ENCODE results near the gene DCUN1D2.
"Not testable (repeated sequence)": the region's sequence is repeated elsewhere in the genome, so short reads cannot be mapped to it uniquely, and the experiment has no call there.

Gene DCUN1D2

GRCh38 chr13:113445791-113446487 is 44.6 kb downstream of the DCUN1D2 start:
- DNase-seq (ENCODE audit: low read depth): no peak

- no peak for DNase-seq (ENCODE audit: low read depth)
Measured at GRCh38 chr13:113443991-113444390, 46.5 kb downstream of the DCUN1D2 start.

GRCh38 chr13:113442985-113443362 is 47.5 kb downstream of the DCUN1D2 start:
- no peak for DNase-seq (ENCODE audit: low read depth)

GRCh38 chr13:113442354-113442984 is 48.0 kb downstream of the DCUN1D2 start:
- DNase-seq (ENCODE audit: low read depth): no peak

- DNase-seq (ENCODE audit: low read depth): no peak
Measured at GRCh38 chr13:113441661-113442060, 48.9 kb downstream of the DCUN1D2 start.

GRCh38 chr13:113437408-113438010 is 53.0 kb downstream of the DCUN1D2 start:
- DNase-seq (ENCODE audit: low read depth): no peak

GRCh38 chr13:113436866-113437265 is 53.6 kb downstream of the DCUN1D2 start:
- not testable (repeated sequence) for DNase-seq (ENCODE audit: low read depth)

GRCh38 chr13:113435907-113436306 is 54.6 kb downstream of the DCUN1D2 start:
- not testable (repeated sequence) for DNase-seq (ENCODE audit: low read depth)

- DNase-seq (ENCODE audit: low read depth): no peak
Measured at GRCh38 chr13:113433391-113433916, 57.1 kb downstream of the DCUN1D2 start.

- no peak for DNase-seq (ENCODE audit: low read depth)
Measured at GRCh38 chr13:113432506-113433270, 57.8 kb downstream of the DCUN1D2 start.

GRCh38 chr13:113431171-113431570 is 59.3 kb downstream of the DCUN1D2 start:
- DNase-seq (ENCODE audit: low read depth): no peak

GRCh38 chr13:113430378-113431110 is 60.0 kb downstream of the DCUN1D2 start:
- no peak for DNase-seq (ENCODE audit: low read depth)

- no peak for DNase-seq (ENCODE audit: low read depth)
Measured at GRCh38 chr13:113429608-113429985, 60.9 kb downstream of the DCUN1D2 start.

GRCh38 chr13:113428871-113429607 is 61.5 kb downstream of the DCUN1D2 start:
- DNase-seq (ENCODE audit: low read depth): no peak

GRCh38 chr13:113428469-113428865 is 62.0 kb downstream of the DCUN1D2 start:
- no peak for DNase-seq (ENCODE audit: low read depth)

GRCh38 chr13:113427562-113428468 is 62.7 kb downstream of the DCUN1D2 start:
- peak; percentile 61 for DNase-seq (ENCODE audit: low read depth)

- DNase-seq (ENCODE audit: low read depth): no peak
Measured at GRCh38 chr13:113426591-113426986, 63.9 kb downstream of the DCUN1D2 start.

- no peak for DNase-seq (ENCODE audit: low read depth)
Measured at GRCh38 chr13:113425941-113426590, 64.4 kb downstream of the DCUN1D2 start.

- DNase-seq (ENCODE audit: low read depth): no peak
Measured at GRCh38 chr13:113423520-113424163, 66.9 kb downstream of the DCUN1D2 start.
